GM21825 (cell line): ENCODE data around the gene MTRF1.
"Not testable (repeated sequence)": the region's sequence is repeated elsewhere in the genome, so short reads cannot be mapped to it uniquely, and the experiment has no call there.

ENCODE experiments used
- ATAC-seq: cut with Tn5 transposase; IDR thresholded peaks from one replicate; pipeline ENCODE4 v1.9.1; 2021; ENCODE audit warnings: mild to moderate bottlenecking, moderate library complexity; ENCODE audit not compliant: unreplicated experiment

The MTRF1 gene

DNA sequence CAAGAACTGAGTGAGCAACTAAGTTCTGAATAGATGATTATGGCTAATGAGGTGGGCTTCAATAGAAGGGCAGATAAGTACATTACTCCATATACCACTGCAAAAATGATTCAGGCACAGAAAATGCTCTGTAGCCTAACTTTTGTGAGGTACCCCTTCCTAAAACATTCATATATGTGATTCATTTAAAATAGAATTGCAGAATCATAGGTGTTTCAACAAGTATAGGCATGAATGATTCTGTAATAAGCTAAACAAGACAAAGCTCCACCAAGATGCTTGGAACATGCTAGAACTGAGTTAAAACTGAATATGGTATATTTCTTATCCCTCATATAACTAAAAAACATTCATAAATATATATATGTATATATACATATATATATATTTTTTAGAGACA lies 81.1 kb downstream of the MTRF1 start:
- no peak for ATAC-seq

- no peak for ATAC-seq
These were observed 83.7 kb downstream of the MTRF1 start for GRCh38 chr13:41179593-41180250.

- no peak for ATAC-seq
These were observed 85.3 kb downstream of the MTRF1 start for GRCh38 chr13:41178040-41178439.

DNA sequence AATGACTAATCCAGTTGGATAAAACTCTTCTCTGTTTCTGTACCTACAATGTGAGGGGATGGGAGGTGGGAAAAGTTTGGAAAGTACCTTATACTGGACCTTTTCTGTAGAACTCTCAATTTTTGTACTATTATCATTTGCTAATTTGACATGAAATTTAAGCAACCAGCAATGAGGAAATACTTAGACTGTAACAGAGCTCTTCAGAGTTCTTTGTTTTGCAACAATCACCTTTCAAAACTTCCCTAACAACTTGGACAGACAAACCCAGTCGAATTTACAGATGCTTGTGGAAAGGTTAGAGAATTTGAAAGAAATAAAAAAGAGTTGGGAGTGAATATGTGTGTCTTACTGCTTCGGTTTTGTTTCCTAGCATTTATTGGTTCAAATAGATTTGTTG lies 85.8 kb downstream of the MTRF1 start:
- no peak for ATAC-seq

- ATAC-seq: not testable (repeated sequence)
These were observed 87.8 kb downstream of the MTRF1 start for GRCh38 chr13:41175576-41175975.
